HepG2 (cell line): ENCODE data around the gene SPRTN. TPM values are rescaled to one million over a fixed set of nuclear protein-coding genes. Genes with fewer than 3 reads are reported as not detected.

Source experiments
- AGO1 ChIP-seq: fragments of 200-400 bp; formaldehyde crosslinking; IDR thresholded peaks from 2 replicates; pipeline ENCODE4 v1.6.1; 2017; ENCODE audit warnings: mild to moderate bottlenecking, low read depth, low read length, moderate library complexity; ENCODE audit not compliant: poor library complexity, severe bottlenecking
- CBX1 ChIP-seq: IDR thresholded peaks from one replicate; pipeline ENCODE4 v1.6.1; 2016; ENCODE audit warnings: antibody characterized with exemption, low read depth
- ELF3 ChIP-seq: IDR thresholded peaks from 2 replicates; pipeline ENCODE4 v1.6.1; 2016; ENCODE audit warnings: missing genetic modification reagents, missing compliant biosample characterization
- HOXA3 ChIP-seq: sonication (generic); formaldehyde crosslinking; IDR thresholded peaks from 2 replicates; pipeline ENCODE4 v1.5.0; 2020; ENCODE audit warnings: missing genetic modification reagents
- MYC ChIP-seq: sonication (generic); formaldehyde crosslinking; IDR thresholded peaks from 2 replicates; pipeline ENCODE4 v1.9.0; 2021; ENCODE audit warnings: missing genetic modification reagents, borderline replicate concordance
- NFKBIZ ChIP-seq: IDR thresholded peaks from 2 replicates; pipeline ENCODE4 v1.6.1; 2018; ENCODE audit warnings: missing genetic modification reagents, missing compliant biosample characterization
- NFRKB ChIP-seq: fragments of 450-650 bp; IDR thresholded peaks from 2 replicates; pipeline ENCODE4 v1.6.1; 2017
- NR2F1 ChIP-seq, 2 experiments: fragments of 450-650 bp in 1 of 2; formaldehyde crosslinking in 1 of 2; IDR thresholded peaks; 2 replicates each; pipeline versions ENCODE4 v1.5.0 to v1.6.1; 2016 to 2020; ENCODE audit warnings: mild to moderate bottlenecking in 1 of 2, missing compliant biosample characterization in 1 of 2, missing genetic modification reagents in 1 of 2, moderate library complexity in 1 of 2
- NRL ChIP-seq: sonication (generic); formaldehyde crosslinking; IDR thresholded peaks from 2 replicates; pipeline ENCODE4 v1.5.0; 2020; ENCODE audit warnings: missing genetic modification reagents, mild to moderate bottlenecking, moderate library complexity, borderline replicate concordance
- POLR2AphosphoS5 ChIP-seq: IDR thresholded peaks from 2 replicates; pipeline ENCODE4 v1.6.1; 2012; ENCODE audit warnings: low read depth, low read length
- RAD21 ChIP-seq: fragments of 450-650 bp; formaldehyde crosslinking; IDR thresholded peaks from 2 replicates; pipeline ENCODE4 v1.5.0; 2020; ENCODE audit warnings: mild to moderate bottlenecking
- RFX3 ChIP-seq: IDR thresholded peaks from 2 replicates; pipeline ENCODE4 v1.6.1; 2016; ENCODE audit warnings: missing biosample characterization, missing genetic modification reagents
- SMC3 ChIP-seq: IDR thresholded peaks from 2 replicates; pipeline ENCODE4 v1.6.1; 2011; ENCODE audit warnings: low read length, improper control_type of control experiment
- STAG1 ChIP-seq: sonication (generic); formaldehyde crosslinking; IDR thresholded peaks from 2 replicates; pipeline ENCODE4 v1.4.0; 2020; ENCODE audit warnings: missing genetic modification reagents
- ZFP1 ChIP-seq: IDR thresholded peaks from 2 replicates; pipeline ENCODE4 v1.6.1; 2016
- ZNF253 ChIP-seq: sonication (generic); formaldehyde crosslinking; IDR thresholded peaks from 2 replicates; pipeline ENCODE4 v1.8.0; 2022; ENCODE audit warnings: mild to moderate bottlenecking, missing genetic modification reagents, borderline replicate concordance
- ZNF556 ChIP-seq: sonication (generic); formaldehyde crosslinking; IDR thresholded peaks from 2 replicates; pipeline ENCODE4 v1.4.0; 2020; ENCODE audit warnings: mild to moderate bottlenecking, missing genetic modification reagents, borderline replicate concordance
- ZNF614 ChIP-seq: IDR thresholded peaks from 2 replicates; pipeline ENCODE4 v1.6.1; 2018; ENCODE audit warnings: missing biosample characterization, missing genetic modification reagents, inconsistent platforms, borderline replicate concordance
- ZSCAN12 ChIP-seq: sonication (generic); formaldehyde crosslinking; IDR thresholded peaks from 2 replicates; pipeline ENCODE4 v1.9.0; 2021; ENCODE audit warnings: mild to moderate bottlenecking, missing genetic modification reagents
- polyA plus RNA-seq, 8 experiments: library from polyadenylated mRNA; depleted of rRNA in 3 of 8; stranded (reverse) in 7 of 8; unstranded in 1 of 8; fragments of >200 nt; fragmentation: Illumina TruSeq in 4 of 8; extraction: Trizol in 4 of 8; gene quantifications; 2 replicates each; pipeline versions ENCODE4 v1.2.1 to v1.2.3, GENCODE V29; 2011 to 2016; ENCODE audit warnings: low read depth in 4 of 8, missing spikeins in 1 of 8, mixed read lengths in 1 of 8; ENCODE audit not compliant: insufficient read depth in 1 of 8
- total RNA-seq, 5 experiments: library from RNA; depleted of rRNA; stranded (reverse); fragments of >200 nt; fragmentation: Illumina TruSeq; extraction: Trizol; gene quantifications; 2 replicates each; pipeline ENCODE4 v1.2.3, GENCODE V29; 2016; ENCODE audit warnings: low read depth in 1 of 5
- TF ChIP-seq, protein P1 (sequence below): sonication (generic); formaldehyde crosslinking; IDR thresholded peaks from 2 replicates; pipeline ENCODE4 v1.5.1; 2020; ENCODE audit warnings: missing genetic modification reagents, mild to moderate bottlenecking, borderline replicate concordance
- TF ChIP-seq, protein P2 (sequence below): sonication (generic); formaldehyde crosslinking; IDR thresholded peaks from 2 replicates; pipeline ENCODE4 v1.4.0; 2020; ENCODE audit warnings: low read depth, missing genetic modification reagents
- TF ChIP-seq, protein P3 (sequence below): sonication (generic); formaldehyde crosslinking; IDR thresholded peaks from 2 replicates; pipeline ENCODE4 v1.5.1; 2020; ENCODE audit warnings: missing genetic modification reagents, mild to moderate bottlenecking, borderline replicate concordance
- TF ChIP-seq, protein P4 (sequence below): sonication (generic); formaldehyde crosslinking; IDR thresholded peaks from 2 replicates; pipeline ENCODE4 v1.5.0; 2020; ENCODE audit warnings: mild to moderate bottlenecking, low read depth, missing genetic modification reagents, borderline replicate concordance
- TF ChIP-seq, protein P5 (sequence below): sonication (generic); formaldehyde crosslinking; IDR thresholded peaks from 2 replicates; pipeline ENCODE4 v1.5.0; 2020; ENCODE audit warnings: mild to moderate bottlenecking, missing genetic modification reagents, moderate library complexity

Gene SPRTN
- total and polyA plus RNA-seq, 2 of the 13 experiments (the other 11 are each of a cell fraction or from before 2014, with no cell fraction given): 4.2 to 15.2 TPM

DNA sequence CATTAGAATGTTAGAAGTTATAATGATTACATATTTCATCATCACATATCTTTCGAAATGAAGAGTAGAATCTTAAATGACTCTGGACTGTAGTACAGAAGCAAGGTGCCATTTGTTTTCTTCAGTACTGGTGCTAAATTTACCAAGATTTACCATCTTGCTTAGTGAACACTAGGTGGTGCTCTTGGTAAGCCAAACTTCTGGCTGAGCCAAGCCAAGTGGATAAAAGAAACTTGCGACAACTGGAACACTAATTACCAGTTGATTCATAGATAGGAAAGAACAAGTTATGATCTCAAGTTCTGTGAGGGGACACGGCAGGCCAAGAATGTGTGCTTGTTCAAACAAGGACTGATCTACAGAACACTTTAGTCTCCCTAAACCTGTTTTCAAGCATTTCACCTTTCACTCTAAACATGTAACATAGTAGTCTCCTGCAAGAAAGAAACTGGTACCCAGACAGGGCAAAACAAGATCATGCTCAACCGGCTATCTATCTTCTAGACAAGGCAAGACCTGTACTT, 19.8 kb downstream of the SPRTN start (continued):
- TF ChIP-seq, protein P1, sequence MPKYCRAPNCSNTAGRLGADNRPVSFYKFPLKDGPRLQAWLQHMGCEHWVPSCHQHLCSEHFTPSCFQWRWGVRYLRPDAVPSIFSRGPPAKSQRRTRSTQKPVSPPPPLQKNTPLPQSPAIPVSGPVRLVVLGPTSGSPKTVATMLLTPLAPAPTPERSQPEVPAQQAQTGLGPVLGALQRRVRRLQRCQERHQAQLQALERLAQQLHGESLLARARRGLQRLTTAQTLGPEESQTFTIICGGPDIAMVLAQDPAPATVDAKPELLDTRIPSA (CRISPR knock-in tag): peak; percentile 37; the same call in 1 of the 2 replicates
- no peak for TF ChIP-seq AGO1
- no peak for TF ChIP-seq RFX3
- TF ChIP-seq ZNF253 (CRISPR knock-in tag): no peak
- no peak for TF ChIP-seq NRL
- TF ChIP-seq, protein P2, sequence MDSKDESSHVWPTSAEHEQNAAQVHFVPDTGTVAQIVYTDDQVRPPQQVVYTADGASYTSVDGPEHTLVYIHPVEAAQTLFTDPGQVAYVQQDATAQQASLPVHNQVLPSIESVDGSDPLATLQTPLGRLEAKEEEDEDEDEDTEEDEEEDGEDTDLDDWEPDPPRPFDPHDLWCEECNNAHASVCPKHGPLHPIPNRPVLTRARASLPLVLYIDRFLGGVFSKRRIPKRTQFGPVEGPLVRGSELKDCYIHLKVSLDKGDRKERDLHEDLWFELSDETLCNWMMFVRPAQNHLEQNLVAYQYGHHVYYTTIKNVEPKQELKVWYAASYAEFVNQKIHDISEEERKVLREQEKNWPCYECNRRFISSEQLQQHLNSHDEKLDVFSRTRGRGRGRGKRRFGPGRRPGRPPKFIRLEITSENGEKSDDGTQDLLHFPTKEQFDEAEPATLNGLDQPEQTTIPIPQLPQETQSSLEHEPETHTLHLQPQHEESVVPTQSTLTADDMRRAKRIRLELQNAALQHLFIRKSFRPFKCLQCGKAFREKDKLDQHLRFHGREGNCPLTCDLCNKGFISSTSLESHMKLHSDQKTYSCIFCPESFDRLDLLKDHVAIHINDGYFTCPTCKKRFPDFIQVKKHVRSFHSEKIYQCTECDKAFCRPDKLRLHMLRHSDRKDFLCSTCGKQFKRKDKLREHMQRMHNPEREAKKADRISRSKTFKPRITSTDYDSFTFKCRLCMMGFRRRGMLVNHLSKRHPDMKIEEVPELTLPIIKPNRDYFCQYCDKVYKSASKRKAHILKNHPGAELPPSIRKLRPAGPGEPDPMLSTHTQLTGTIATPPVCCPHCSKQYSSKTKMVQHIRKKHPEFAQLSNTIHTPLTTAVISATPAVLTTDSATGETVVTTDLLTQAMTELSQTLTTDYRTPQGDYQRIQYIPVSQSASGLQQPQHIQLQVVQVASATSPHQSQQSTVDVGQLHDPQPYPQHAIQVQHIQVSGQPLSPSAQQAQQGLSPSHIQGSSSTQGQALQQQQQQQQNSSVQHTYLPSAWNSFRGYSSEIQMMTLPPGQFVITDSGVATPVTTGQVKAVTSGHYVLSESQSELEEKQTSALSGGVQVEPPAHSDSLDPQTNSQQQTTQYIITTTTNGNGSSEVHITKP: no peak
- no peak for TF ChIP-seq MYC
- TF ChIP-seq NR2F1 (CRISPR knock-in tag; IDR thresholded peaks at IDR 0.05): no peak
- TF ChIP-seq, protein P3, sequence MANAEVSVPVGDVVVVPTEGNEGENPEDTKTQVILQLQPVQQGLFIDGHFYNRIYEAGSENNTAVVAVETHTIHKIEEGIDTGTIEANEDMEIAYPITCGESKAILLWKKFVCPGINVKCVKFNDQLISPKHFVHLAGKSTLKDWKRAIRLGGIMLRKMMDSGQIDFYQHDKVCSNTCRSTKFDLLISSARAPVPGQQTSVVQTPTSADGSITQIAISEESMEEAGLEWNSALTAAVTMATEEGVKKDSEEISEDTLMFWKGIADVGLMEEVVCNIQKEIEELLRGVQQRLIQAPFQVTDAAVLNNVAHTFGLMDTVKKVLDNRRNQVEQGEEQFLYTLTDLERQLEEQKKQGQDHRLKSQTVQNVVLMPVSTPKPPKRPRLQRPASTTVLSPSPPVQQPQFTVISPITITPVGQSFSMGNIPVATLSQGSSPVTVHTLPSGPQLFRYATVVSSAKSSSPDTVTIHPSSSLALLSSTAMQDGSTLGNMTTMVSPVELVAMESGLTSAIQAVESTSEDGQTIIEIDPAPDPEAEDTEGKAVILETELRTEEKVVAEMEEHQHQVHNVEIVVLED (CRISPR knock-in tag): no peak
- TF ChIP-seq, protein P4, sequence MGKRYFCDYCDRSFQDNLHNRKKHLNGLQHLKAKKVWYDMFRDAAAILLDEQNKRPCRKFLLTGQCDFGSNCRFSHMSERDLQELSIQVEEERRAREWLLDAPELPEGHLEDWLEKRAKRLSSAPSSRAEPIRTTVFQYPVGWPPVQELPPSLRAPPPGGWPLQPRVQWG: no peak
- TF ChIP-seq POLR2AphosphoS5: peak; percentile 41
- TF ChIP-seq RAD21 (CRISPR knock-in tag): peak; percentile 61
- peak; percentile 90 for TF ChIP-seq SMC3
- no peak for TF ChIP-seq NFRKB
- TF ChIP-seq ZSCAN12 (CRISPR knock-in tag): no peak
- no peak for TF ChIP-seq HOXA3 (CRISPR knock-in tag)
- TF ChIP-seq ZNF614 (CRISPR knock-in tag): no peak
- no peak for TF ChIP-seq ZNF556
- no peak for TF ChIP-seq ELF3 (CRISPR knock-in tag)
- TF ChIP-seq, protein P5, sequence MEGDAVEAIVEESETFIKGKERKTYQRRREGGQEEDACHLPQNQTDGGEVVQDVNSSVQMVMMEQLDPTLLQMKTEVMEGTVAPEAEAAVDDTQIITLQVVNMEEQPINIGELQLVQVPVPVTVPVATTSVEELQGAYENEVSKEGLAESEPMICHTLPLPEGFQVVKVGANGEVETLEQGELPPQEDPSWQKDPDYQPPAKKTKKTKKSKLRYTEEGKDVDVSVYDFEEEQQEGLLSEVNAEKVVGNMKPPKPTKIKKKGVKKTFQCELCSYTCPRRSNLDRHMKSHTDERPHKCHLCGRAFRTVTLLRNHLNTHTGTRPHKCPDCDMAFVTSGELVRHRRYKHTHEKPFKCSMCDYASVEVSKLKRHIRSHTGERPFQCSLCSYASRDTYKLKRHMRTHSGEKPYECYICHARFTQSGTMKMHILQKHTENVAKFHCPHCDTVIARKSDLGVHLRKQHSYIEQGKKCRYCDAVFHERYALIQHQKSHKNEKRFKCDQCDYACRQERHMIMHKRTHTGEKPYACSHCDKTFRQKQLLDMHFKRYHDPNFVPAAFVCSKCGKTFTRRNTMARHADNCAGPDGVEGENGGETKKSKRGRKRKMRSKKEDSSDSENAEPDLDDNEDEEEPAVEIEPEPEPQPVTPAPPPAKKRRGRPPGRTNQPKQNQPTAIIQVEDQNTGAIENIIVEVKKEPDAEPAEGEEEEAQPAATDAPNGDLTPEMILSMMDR: peak; percentile 89
- TF ChIP-seq CBX1: no peak
- TF ChIP-seq ZFP1: no peak
- peak; percentile 95 for TF ChIP-seq STAG1 (CRISPR knock-in tag)
- TF ChIP-seq NFKBIZ (CRISPR knock-in tag): no peak
